Stomach (tissue), 4 donors: Measurements from ENCODE around the gene REN.

Source experiments
- EP300 ChIP-seq: sonication (generic); formaldehyde crosslinking; IDR thresholded peaks from one replicate; pipeline ENCODE4 v1.6.1; 2017; ENCODE audit warnings: antibody characterized with exemption
- POLR2AphosphoS5 ChIP-seq, 3 donors: sonication (generic); formaldehyde crosslinking; IDR thresholded peaks; one replicate each; pipeline ENCODE4 v1.6.1; 2016; ENCODE audit warnings: antibody characterized with exemption in 3 of 3

DNA sequence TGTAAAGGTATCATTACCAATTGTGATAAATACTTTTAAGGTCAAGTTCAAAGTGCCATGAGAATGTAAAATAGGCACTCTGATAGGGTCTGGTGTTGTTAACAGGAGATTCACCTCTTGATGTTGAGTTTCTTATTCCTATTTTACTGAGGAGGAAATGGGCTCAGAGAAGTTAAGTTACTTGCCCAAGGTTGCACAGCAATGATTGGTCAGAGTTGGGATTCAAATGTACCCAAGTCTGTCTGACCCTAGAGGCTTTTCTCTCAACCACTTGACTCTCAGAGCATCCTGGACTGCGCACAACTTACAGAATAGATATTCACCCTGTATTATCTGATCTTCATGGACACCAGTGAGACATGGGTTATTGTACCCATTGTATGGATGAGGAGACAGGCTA, 59.3 kb downstream of the REN start:
- TF ChIP-seq POLR2AphosphoS5 (IDR thresholded peaks at IDR 0.05) (no peak), EP300 (no peak)
